Measurements from ENCODE around the gene MYO10. TPM values are rescaled to one million over a fixed set of nuclear protein-coding genes. Genes with fewer than 3 reads are reported as not detected.

The MYO10 gene
- total RNA-seq, 2 donors from 2014 or later = 24.7 to 77.0 TPM

DNA sequence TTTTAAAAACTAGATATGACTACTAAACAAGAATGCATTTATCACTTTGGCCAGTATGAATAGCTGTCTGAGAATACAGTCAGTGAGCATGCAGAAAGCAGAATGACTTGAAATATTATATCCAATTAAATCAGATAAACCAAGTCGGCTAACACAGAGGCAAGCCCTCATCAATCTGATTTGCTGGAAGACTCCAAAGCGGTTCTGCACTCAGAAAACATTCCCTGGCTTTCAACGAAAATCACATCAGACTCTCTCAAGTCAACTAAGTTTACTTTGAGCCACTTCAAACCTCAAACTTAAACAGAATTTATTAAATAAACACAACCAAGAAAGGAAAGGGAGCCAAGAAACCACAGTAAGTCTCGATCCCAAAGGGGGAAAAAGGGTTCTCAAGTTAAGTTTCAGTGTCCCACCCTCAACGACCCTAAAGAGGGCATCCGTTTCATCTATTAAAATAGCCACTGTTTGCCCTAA, 1.4 kb downstream of the MYO10 start:
- Histone ChIP-seq H3K27ac (peak overlapping the region; percentile 93), H3K27me3 (replicated peaks; ENCODE audit: insufficient read depth) (no peaks in the 10 kb centered on the region), H3K9me3 (no peaks in the 10 kb centered on the region), H3K4me3 (peak overlapping the region; percentile 88 to 98), H3K36me3 (no peaks in the 10 kb centered on the region), H3K4me1 (replicated peaks) (no peaks in the 10 kb centered on the region)
- peak; percentile 10 for DNase-seq (ENCODE audit: low spot score)
- TF ChIP-seq POLR2AphosphoS5 (IDR thresholded peaks at IDR 0.05) (no peak), POLR2A (IDR thresholded peaks at IDR 0.05) (no peak)
- TF ChIP-seq, protein P1, sequence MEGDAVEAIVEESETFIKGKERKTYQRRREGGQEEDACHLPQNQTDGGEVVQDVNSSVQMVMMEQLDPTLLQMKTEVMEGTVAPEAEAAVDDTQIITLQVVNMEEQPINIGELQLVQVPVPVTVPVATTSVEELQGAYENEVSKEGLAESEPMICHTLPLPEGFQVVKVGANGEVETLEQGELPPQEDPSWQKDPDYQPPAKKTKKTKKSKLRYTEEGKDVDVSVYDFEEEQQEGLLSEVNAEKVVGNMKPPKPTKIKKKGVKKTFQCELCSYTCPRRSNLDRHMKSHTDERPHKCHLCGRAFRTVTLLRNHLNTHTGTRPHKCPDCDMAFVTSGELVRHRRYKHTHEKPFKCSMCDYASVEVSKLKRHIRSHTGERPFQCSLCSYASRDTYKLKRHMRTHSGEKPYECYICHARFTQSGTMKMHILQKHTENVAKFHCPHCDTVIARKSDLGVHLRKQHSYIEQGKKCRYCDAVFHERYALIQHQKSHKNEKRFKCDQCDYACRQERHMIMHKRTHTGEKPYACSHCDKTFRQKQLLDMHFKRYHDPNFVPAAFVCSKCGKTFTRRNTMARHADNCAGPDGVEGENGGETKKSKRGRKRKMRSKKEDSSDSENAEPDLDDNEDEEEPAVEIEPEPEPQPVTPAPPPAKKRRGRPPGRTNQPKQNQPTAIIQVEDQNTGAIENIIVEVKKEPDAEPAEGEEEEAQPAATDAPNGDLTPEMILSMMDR (IDR thresholded peaks at IDR 0.05) = no peak
- 4% methylated on average over 6 of the region's 6 CpGs for WGBS
- intact Hi-C loops (cut with DNase I) = no loop called here

GRCh38 chr5:16934123-16934522, 2.0 kb downstream of the MYO10 start:
- TF ChIP-seq, protein P1 (IDR thresholded peaks at IDR 0.05) = peak; percentile 38 to 73 (median 66)
- peak; percentile 4 for TF ChIP-seq POLR2AphosphoS5 (IDR thresholded peaks at IDR 0.05)
- no peak for TF ChIP-seq POLR2A (IDR thresholded peaks at IDR 0.05)
- H3K4me1 ChIP-seq (replicated peaks) = no peaks in the 10 kb centered on the region
- WGBS = 12% methylated on average over 11 of the region's 11 CpGs
- H3K4me3 ChIP-seq = peak overlapping the region; percentile 88 to 98
- H3K36me3 ChIP-seq = no peaks in the 10 kb centered on the region
- intact Hi-C loops (cut with DNase I) = no loop called here
- DNase-seq (ENCODE audit: low spot score) = peak; percentile 50
- peak overlapping the region in 1 of 2 donors; percentile 93 for H3K27ac ChIP-seq
- H3K9me3 ChIP-seq = no peaks in the 10 kb centered on the region
- no peaks in the 10 kb centered on the region for H3K27me3 ChIP-seq (replicated peaks; ENCODE audit: insufficient read depth)

GRCh38 chr5:16933337-16933736, 2.8 kb downstream of the MYO10 start:
- H3K27me3 ChIP-seq (replicated peaks; ENCODE audit: insufficient read depth) = no peaks in the 10 kb centered on the region
- no peaks in the 10 kb centered on the region for H3K9me3 ChIP-seq
- DNase-seq (ENCODE audit: low spot score) = no peak
- TF ChIP-seq POLR2A (IDR thresholded peaks at IDR 0.05) (no peak), POLR2AphosphoS5 (IDR thresholded peaks at IDR 0.05) (no peak)
- TF ChIP-seq, protein P1 (IDR thresholded peaks at IDR 0.05) = no peak
- no peaks in the 10 kb centered on the region for H3K4me1 ChIP-seq (replicated peaks)
- H3K36me3 ChIP-seq = no peaks in the 10 kb centered on the region
- no peak overlapping the region for H3K4me3 ChIP-seq
- 93% methylated on average over 2 of the region's 2 CpGs for WGBS
- no peak overlapping the region for H3K27ac ChIP-seq
- intact Hi-C loops (cut with DNase I) = no loop called here

- 54% methylated on average over 3 of the region's 3 CpGs for WGBS
- intact Hi-C loops (cut with DNase I) = no loop called here
Observed at GRCh38 chr5:16932401-16932800, 3.7 kb downstream of the MYO10 start.

More at GRCh38 chr5:16932401-16932800, 3.7 kb downstream of the MYO10 start:
- H3K4me3 ChIP-seq = no peak overlapping the region
- H3K4me1 ChIP-seq (replicated peaks) = no peaks in the 10 kb centered on the region
- no peaks in the 10 kb centered on the region for H3K9me3 ChIP-seq
- peak; percentile 8 for DNase-seq (ENCODE audit: low spot score)
- H3K27me3 ChIP-seq (replicated peaks; ENCODE audit: insufficient read depth) = no peaks in the 10 kb centered on the region
- no peaks in the 10 kb centered on the region for H3K36me3 ChIP-seq
- H3K27ac ChIP-seq = peak overlapping the region in 1 of 2 donors; percentile 32
- TF ChIP-seq, protein P1 (IDR thresholded peaks at IDR 0.05) = no peak
- TF ChIP-seq POLR2A (IDR thresholded peaks at IDR 0.05) (no peak), POLR2AphosphoS5 (IDR thresholded peaks at IDR 0.05) (no peak)
